AG09309 (cell line): ENCODE results near the gene ANKRD65.
"Not testable (repeated sequence)": the region's sequence is repeated elsewhere in the genome, so short reads cannot be mapped to it uniquely, and the experiment has no call there.

Experiments used
- DNase-seq: peaks from one replicate; pipeline ENCODE4 v3.0.0-alpha.2; 2010; ENCODE audit warnings: low read depth
- H3K4me3 ChIP-seq: 2 replicates; pipeline ENCODE4 v1.5.1; 2011; ENCODE audit warnings: mild to moderate bottlenecking, low read depth, low read length, moderate library complexity; ENCODE audit not compliant: control insufficient read depth
- CTCF ChIP-seq: IDR thresholded peaks from 2 replicates; pipeline ENCODE4 v1.5.1; 2011; ENCODE audit warnings: mild to moderate bottlenecking, low read depth, low read length, inconsistent platforms; ENCODE audit not compliant: insufficient read depth, control insufficient read depth; ENCODE audit errors: missing control alignments

The ANKRD65 gene

GRCh38 chr1:1390675-1391074 is 30.4 kb downstream of the ANKRD65 start:
- no peak for TF ChIP-seq CTCF
- DNase-seq = no peak
- no peak overlapping the region for H3K4me3 ChIP-seq

- H3K4me3 ChIP-seq = no peak overlapping the region
- DNase-seq = no peak
- no peak for TF ChIP-seq CTCF
Measured at GRCh38 chr1:1388078-1388472, 33.0 kb downstream of the ANKRD65 start.

GRCh38 chr1:1387098-1388077 is 33.7 kb downstream of the ANKRD65 start:
- no peak for DNase-seq
- no peak for TF ChIP-seq CTCF
- no peak overlapping the region for H3K4me3 ChIP-seq

DNA sequence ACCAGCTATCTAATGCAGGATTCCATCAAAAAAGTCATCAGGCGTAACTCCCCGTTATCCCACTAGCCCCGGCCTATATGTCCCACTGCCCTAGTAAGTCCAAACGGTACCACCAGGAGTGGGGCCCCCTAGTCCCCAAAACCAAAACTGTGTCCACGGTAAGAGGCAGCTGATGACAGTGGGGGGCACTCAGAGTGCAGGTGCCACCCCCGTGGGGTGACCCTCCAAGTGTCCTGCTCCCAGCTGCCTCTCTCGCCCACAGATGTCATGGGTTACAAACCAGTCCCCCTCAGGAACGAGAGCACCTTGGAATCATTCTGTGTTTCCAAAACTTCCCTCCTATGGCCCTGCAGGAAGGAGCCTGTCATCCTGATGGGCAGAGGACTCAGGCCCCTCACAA is 35.1 kb downstream of the ANKRD65 start:
- DNase-seq = no peak
- no peak for TF ChIP-seq CTCF
- no peak overlapping the region for H3K4me3 ChIP-seq

DNA sequence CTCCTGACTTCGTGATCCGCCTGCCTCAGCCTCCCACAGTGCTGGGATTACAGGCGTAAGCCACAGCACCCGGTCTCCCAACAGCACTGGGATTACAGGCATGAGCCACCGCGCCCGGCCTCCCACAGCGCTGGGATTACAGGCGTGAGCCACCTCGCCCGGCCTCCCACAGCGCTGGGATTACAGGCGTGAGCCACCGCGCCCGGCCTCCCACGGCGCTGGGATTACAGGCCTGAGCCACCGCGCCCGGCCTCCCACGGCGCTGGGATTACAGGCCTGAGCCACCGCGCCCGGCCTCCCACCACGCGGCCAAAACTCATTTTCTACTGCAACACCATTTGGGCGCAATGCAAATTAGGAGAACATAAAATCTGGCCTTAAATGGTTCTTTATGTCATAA is 35.7 kb downstream of the ANKRD65 start:
- H3K4me3 ChIP-seq, DNase-seq: not testable (repeated sequence)

- no peak for DNase-seq
- no peak overlapping the region for H3K4me3 ChIP-seq
- no peak for TF ChIP-seq CTCF
Measured at GRCh38 chr1:1381294-1381693, 39.8 kb downstream of the ANKRD65 start.

- no peak for TF ChIP-seq CTCF
- no peak for DNase-seq
- no peak overlapping the region for H3K4me3 ChIP-seq
Measured at GRCh38 chr1:1380860-1381259, 40.2 kb downstream of the ANKRD65 start.
